GM19395 (cell line): ENCODE measurements around the gene PRKAG2.
"Not testable (repeated sequence)": the region's sequence is repeated elsewhere in the genome, so short reads cannot be mapped to it uniquely, and the experiment has no call there.

Experiments used
- ATAC-seq: cut with Tn5 transposase; IDR thresholded peaks from one replicate; pipeline ENCODE4 v1.9.1; 2021; ENCODE audit warnings: mild to moderate bottlenecking, moderate library complexity; ENCODE audit not compliant: unreplicated experiment

Gene PRKAG2

DNA sequence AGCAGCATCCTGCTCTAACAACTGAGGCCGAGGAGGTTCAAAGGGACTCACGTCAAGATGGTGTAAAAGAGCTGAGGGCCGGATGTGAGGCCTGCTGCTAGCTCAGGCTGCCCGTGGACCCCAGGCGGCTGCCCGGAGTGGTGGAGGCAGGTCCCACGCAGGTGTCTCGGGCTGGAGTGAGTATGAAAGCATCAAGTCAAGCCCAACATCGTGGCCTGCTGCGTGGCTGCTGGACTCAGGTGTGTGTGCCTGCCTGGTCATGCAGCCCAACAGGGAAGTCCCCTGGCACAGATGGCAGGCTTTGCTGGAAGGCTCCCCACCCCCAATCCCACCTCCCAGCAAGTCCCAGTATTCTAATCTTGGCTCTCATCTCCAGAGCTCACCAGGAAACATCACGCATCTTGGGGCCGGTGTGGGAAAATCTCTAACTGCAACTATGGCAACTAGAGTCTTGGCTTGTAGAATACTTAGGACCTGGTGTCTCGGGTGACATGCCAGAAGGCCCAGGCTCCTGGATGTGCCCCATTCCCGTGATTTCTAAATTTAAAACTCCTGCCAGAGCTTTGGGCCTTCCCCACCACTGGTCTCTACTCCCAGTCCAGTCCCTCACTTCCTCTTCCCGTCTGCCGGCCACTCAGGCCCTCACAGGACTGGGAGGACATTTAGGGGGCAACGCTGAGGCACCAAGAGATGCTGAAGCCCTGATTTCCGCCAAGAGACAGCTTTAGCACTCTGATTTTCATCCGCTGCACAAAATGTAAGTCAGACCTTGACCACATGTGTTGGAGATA lies 85.9 kb downstream of the PRKAG2 start:
- no peak for ATAC-seq

- no peak for ATAC-seq
These were observed 86.7 kb downstream of the PRKAG2 start for GRCh38 chr7:151790095-151790829.

DNA sequence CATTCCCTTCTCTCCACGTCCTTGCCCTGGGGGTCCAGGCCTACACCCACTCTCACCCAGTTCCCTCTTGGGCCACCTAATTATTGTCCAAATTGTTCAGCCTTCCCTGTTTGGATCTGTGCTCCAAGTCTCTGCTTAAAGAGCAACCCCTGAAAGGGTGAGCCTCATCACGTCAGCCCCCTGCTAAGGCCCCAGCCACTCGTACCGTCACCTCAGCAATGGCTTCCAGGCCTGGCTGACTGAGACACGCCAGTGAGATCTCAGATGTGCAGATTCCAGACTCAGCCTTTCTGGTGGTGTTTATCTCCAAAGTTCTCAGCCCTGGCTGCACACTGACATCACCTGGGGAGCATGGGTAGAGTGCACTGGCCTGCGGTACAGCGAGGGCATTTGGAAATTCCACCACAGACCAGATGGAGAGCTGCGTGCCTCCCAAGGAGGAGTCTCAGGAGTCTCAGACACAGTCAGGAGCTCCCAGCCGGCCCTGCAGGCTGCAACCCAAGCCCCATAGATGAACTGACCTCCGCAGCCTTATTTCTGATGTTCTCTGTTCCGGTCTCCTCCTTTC lies 87.5 kb downstream of the PRKAG2 start:
- no peak for ATAC-seq

DNA sequence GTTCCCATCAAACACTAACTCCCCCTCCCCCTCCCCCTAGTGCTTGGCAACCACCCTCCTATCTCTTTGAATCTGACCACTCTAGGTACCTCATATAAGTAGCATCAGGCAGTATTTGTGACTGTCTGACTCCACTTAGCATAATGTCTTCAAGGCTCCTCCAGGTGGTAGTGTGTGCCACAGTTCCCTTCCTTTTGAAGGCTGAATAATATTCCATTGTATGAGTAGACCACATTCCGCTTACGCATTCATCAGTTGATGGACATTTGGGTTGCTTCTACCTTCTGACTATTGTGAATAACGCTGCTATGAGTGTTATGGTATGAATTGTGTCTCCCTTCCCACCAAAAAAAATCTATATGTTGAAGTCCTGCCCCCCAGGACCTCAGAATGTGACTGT lies 89.6 kb downstream of the PRKAG2 start:
- ATAC-seq: no peak

GRCh38 chr7:151786936-151787335 lies 90.0 kb downstream of the PRKAG2 start:
- ATAC-seq: no peak

- no peak for ATAC-seq
These were observed 90.7 kb downstream of the PRKAG2 start for GRCh38 chr7:151786241-151786640.

- no peak for ATAC-seq
These were observed 91.3 kb downstream of the PRKAG2 start for GRCh38 chr7:151785681-151785965.

DNA sequence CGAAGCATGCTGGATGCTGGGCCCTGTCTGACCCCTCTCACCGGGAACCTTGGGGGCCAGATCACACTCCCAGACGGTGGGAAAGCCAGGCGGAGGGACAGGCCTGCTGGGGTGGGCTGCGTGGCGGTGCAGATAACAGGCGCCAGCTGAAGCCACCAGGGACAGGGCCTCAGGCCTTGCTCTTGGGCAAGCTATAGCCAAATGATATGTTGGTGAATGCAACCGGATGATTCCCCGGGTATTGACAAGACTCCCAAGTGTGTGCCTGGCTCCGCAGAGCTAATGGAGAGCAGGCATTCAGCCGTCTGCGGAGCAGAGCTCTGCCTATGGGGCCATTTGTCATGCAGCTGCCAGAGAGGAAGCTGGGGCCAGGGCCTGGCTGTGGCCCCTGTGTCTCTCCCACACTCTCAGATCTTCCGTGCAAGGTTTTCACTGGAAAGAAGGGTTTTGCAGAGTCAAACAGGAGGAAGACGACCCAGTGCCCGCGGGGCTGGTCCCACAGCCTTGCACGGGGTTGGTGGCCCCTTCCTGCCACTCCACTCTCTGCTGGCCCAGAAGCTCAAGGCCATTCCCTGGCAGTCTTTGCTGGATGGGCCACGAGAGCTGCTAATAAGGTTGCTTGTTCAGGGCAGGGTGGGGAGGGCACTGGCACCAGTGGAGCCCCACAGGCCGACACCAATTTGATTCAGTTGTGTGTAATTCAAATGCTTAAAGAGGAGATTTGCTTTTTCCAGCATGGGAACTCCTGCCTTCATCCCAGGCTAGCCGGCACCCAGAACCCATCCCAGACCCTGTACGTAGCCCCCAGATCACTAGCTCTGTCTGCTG lies 91.8 kb downstream of the PRKAG2 start:
- ATAC-seq: no peak

- ATAC-seq: no peak
These were observed 92.8 kb downstream of the PRKAG2 start for GRCh38 chr7:151783958-151784575.

DNA sequence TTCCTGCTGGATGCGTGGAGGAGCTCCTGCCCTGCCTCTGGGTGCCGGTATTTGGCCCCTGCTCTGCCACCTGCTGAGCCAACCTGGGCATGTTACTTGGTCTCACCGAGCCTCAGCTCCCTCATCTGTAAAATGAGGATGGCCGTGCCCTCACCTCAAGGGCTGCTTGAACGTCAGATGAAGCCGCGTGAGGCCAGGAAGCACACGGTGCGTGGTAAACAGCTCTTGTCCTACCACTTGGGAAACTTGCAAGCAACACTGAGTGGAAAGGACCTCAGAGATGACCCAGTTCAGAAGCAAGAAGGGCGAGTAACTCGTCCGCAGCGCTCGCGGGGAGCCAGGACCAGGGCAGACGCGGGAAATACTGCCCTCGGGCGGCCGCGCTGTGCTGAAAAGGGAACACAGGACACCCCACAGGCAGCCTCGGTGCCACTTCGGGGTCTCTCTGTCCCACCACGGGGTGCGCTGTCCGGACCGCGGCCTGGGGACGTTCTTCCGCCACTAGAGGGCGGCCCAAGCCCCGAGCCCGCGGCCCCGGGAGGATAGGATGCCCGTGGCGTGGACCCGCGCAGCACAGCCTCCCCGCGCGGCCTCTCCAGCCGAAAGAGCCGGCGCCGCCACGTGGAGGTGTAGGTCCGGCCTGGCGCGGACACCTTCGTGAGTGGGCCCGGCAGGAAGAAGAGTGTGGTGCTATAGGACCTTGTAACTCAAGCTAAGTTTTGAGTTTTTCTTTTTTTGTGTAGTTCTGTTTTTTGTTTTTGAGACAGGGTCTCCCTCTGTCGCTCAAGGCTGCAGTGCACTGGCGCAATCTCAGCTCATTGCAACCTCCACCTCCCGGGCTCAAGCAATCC lies 94.1 kb downstream of the PRKAG2 start:
- peak; percentile 85 for ATAC-seq

DNA sequence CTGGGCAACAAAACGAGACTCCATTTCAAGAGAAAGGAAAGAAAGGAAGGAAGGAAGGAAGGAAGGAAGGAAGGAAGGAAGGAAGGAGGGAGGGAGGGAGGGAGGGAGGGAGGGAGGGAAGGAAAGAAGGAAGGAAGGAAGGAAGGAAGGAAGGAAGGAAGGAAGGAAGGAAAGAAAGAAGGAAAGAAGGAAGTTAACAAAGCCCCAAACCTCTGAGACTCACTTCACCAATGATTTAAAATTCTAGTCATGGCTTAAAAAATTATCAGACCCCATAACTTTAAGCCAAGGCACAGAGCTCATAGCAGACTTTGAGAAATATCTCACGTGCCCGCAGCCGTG lies 94.7 kb downstream of the PRKAG2 start:
- not testable (repeated sequence) for ATAC-seq

DNA sequence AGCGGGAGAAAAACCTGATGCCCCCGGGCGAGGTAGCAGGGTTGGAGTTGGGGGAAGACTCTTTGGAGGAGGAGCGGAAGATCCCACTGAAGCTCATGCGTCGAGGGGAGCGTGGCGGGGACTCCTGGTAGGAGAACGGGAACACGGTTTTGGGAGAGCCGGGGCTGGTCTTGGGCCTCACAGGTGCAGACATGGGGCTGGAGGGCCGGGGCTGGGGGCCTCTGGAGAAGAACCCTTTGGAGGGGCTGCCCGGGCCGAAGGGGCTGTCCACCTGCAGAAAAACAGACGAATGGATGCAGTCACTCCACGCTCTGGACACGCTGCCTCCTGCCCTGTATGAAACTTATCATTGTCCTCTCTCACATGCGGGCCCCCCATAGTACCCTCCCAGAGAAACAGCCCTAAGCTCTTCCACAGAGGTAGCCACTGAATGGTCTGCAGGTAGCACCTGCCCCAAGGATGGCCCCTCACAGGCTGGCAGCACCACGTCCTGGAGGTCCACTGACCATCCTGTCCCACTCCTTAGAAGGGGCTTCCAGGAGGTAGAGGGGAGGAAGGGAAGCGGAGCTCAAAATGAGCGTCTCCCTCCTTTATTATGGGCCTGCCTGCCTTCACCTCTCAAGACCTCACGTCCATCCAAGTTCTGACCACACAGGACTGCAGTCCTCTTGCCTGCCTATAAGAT lies 95.6 kb downstream of the PRKAG2 start:
- no peak for ATAC-seq

DNA sequence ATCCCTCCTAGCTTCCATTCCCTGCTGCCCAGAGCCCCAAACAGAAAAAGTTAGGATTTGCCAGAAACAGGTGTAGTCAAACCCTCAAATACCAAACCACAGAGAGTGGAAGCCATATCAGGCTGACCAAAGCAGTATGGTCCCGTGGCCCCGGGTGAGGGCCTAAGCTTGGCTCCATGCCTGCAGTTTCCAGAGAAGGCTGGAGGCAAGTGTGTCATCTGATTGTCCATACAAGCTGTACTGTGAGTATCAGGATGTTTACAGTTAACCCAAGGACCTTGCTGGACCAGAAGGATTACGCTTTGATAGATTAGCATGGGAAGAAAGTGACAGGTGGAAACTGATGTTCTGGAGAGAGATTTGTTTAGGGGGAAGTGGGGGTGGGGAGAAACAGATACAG lies 96.3 kb downstream of the PRKAG2 start:
- ATAC-seq: no peak

DNA sequence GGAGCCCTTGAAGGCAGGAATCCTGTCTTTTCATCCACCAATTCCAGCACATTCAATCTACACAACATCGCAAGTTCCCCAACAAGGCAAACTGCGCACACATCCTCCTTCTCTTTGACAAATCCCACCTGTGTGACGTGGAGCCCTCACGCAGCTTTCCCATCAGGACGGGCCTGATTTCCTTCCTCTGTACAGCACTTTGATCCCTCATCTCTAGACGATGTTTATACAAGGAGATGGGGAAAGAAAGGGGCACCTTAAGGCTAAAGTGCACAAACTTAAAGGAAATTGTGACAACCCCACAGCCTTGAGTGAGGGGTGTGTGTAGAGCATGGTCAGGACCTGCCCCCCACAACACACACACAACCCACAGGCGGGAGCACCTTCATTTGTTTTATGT lies 97.2 kb downstream of the PRKAG2 start:
- no peak for ATAC-seq

- no peak for ATAC-seq
These were observed 97.7 kb downstream of the PRKAG2 start for GRCh38 chr7:151779255-151779654.

DNA sequence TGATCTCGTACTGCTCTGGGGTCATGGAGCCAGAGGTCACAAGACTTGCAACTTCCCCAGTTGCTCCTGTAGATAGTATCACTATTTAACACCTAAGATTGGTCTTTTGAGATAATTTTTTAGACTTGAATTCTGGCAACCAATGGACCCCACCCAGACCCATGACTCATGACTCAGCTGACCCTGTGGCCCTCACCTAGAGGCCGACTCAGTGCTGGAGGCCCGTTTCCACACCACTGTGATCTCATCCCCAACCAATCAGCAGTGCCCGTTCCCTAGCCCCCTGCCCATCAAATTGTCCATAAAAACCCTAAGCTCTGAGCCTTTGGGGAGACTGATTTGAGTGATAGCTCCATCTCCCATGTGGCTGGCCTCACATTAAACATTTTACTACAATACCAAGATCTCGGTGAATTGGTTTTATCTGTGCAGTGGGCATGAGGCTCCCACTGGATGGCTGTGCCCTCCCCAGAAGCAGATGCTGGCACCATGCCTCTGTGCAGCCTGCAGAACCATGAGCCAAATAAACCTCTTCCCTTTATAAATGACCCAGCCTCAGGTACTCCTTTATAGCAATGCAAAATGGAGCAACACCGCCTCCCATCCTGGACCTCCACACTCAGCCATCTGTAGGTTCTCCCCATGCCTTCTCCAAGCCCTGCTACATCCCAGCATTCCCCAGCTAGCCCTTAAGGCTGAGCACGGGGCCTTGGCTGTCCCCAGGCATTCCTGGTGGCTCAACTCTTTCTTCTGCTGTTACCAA lies 98.8 kb downstream of the PRKAG2 start:
- ATAC-seq: no peak

- no peak for ATAC-seq
These were observed 99.4 kb downstream of the PRKAG2 start for GRCh38 chr7:151777495-151777880.

DNA sequence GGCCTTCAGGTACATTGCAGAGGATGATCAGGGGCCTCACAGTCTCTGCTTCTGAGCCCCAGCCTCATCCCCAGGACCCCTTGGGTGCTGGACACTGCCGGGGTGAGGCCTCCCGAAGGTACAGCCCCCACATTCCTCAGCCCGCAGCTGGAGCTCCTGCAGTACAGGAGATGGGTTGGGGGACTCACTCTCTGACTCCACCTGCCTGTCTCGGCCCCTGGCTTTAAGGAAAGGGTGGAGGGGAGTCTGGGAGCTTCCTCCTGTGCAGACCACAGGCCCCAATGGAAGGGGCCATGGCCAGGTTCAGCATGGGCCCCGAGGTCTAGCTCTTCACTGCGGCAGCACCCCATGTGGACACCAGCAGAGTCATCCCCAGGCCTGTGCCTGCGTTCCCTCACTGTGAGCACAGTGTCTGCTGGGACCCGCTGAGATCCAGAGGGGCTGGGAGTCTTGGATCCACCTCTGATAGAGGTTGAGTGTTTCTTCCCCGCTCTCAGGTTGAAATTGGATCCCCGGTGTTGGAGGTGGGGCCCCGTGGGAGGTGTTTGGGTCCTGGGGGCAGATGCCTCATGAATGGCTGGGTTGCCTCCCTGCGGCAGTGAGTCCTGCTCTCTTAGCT lies 99.9 kb downstream of the PRKAG2 start:
- ATAC-seq: no peak
